GM18870 (cell line): ENCODE measurements around the gene ALKAL2.

Experiments used
- ATAC-seq: cut with Tn5 transposase; IDR thresholded peaks from one replicate; pipeline ENCODE4 v1.9.1; 2021; ENCODE audit warnings: moderate library complexity; ENCODE audit not compliant: unreplicated experiment

Gene ALKAL2

DNA sequence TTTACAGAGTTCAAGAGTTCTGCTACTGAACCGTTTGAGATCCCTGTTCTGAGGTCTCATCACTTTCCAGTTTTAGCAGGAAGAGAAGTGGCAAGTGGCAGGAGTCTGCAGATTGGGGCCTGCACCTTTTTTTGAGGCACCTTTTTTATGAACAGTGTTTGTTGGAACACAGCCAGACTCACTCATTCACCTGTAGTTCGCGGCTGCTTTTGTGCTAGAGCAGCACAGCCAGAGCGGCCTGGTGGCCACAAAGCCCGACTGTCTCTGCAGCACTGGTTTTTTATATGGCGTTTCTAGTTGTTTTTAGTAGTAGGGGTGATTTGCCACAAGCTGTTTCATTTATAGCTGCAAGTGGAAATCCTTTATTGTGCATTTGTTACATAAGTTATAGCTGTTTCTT lies 14.6 kb downstream of the ALKAL2 start:
- ATAC-seq = no peak

DNA sequence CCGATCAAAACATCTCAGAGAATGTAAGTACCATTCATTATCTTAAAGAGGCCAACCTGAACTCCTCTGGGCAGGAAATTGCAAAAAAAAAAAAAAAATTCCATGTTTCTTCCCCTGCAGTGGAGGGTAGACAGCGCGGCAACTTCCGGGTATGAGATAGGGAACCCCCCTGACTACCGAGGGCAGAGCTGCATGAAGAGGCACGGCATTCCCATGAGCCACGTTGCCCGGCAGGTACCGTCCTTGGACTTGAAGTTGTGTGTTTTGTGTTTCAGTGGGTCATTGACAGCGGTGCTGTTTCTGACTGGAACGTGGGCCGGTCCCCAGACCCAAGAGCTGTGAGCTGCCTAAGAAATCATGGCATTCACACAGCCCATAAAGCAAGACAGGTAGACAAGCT lies 16.0 kb downstream of the ALKAL2 start:
- no peak for ATAC-seq

- no peak for ATAC-seq
These were observed 17.0 kb downstream of the ALKAL2 start for GRCh38 chr2:270861-271260.

GRCh38 chr2:269356-270030 lies 18.4 kb downstream of the ALKAL2 start:
- ATAC-seq = no peak

- ATAC-seq = no peak
These were observed 19.6 kb downstream of the ALKAL2 start for GRCh38 chr2:268323-268722.

DNA sequence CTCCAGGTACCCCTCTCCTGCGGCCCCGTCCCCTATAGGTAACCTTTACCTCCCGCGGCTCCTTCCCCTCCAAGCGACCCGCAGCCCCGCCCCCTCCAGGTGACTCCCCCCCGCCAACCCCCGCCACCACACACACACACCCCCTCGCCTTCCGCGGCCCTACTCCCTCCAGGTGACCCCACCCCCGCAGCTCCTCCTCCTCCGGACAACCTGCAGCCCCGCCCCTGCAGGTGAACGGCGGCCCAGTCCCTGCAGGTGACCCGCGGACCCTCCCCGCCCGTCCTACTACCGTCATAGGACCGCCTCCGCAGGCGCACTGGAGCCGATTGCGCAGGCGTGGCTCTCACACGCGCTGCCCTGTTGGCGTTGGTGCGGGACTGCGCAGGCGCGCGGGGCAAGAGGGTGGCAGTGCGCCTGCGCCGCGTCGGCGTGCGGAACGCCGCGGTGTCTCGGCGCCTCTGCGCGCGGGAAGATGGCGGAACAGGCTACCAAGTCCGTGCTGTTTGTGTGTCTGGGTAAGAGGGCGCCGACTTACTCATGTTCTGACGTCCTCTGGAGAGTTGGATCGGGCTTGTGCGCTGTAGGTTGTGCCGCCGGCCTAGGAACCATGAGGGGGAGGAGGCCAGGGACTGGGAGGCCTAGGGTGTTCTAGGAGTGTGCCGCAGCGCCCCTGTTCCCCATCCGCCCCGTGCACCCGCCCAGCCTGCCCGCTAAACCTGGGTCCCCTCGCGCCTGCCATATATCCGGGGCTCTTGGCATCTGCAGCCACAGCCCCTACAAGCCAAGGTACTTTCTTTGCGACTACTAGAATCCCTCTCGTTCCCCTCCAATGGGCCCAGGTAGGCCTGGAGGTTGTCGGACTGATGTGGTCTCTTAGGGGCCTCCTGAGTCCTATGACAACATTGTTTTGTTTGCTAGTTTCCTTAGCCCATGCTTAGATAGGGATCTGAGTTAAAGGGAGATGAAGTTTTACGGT lies 23.1 kb downstream of the ALKAL2 start, which contains the start of gene ACP1:
ACP1 (plus strand) TSS at position 455 of the 976 bp plus-strand sequence; CDS start at position 473, 18 bp downstream.
- ATAC-seq = peak; percentile 77

- peak; percentile 27 for ATAC-seq
These were observed 24.0 kb downstream of the ALKAL2 start, which contains the start of gene SH3YL1 for GRCh38 chr2:263774-264492. Gene SH3YL1, minus strand, starts transcription at chr2:264032. Its CDS starts 48 bp downstream, at chr2:263984.

GRCh38 chr2:263022-263738 lies 24.7 kb downstream of the ALKAL2 start:
- ATAC-seq = no peak

- no peak for ATAC-seq
These were observed 25.8 kb downstream of the ALKAL2 start for GRCh38 chr2:262117-262516.

- ATAC-seq = no peak
These were observed 27.3 kb downstream of the ALKAL2 start for GRCh38 chr2:260507-261161.

- no peak for ATAC-seq
These were observed 28.0 kb downstream of the ALKAL2 start for GRCh38 chr2:259789-260331.

GRCh38 chr2:258933-259332 lies 29.0 kb downstream of the ALKAL2 start:
- ATAC-seq = no peak

GRCh38 chr2:257842-258241 lies 30.0 kb downstream of the ALKAL2 start:
- ATAC-seq = no peak

- ATAC-seq = no peak
These were observed 30.5 kb downstream of the ALKAL2 start for GRCh38 chr2:257429-257828.

GRCh38 chr2:256094-256493 lies 31.8 kb downstream of the ALKAL2 start:
- no peak for ATAC-seq

DNA sequence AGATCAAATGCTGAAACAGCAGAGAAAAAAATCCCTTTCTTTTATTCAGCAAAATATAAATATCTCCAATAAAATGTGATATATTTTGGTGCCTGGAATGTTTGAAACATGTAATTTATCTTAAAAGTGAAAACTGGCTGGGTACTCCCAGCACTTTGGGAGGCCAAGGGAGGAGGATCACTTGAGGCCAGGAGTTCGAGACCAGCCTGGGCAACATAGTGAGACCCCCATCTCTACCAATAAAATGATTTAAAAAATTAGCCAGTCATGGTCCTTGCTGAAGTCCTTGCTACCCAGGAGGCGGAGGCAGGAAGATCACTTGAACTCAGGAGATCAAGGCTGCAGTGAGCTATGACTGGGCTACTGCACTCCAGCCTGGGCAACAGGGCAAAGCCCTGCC lies 32.7 kb downstream of the ALKAL2 start:
- ATAC-seq = no peak

GRCh38 chr2:254241-254640 lies 33.6 kb downstream of the ALKAL2 start:
- no peak for ATAC-seq

- ATAC-seq = no peak
These were observed 34.7 kb downstream of the ALKAL2 start for GRCh38 chr2:253202-253638.

GRCh38 chr2:252001-252602 lies 35.8 kb downstream of the ALKAL2 start:
- ATAC-seq = no peak
